GM19463 (cell line): ENCODE measurements around the gene INTS12.
"Not testable (repeated sequence)": the region's sequence is repeated elsewhere in the genome, so short reads cannot be mapped to it uniquely, and the experiment has no call there.

Experiments
- ATAC-seq: cut with Tn5 transposase; IDR thresholded peaks from one replicate; pipeline ENCODE4 v1.9.1; 2021; ENCODE audit warnings: mild to moderate bottlenecking, moderate library complexity; ENCODE audit not compliant: unreplicated experiment

INTS12 gene

GRCh38 chr4:105694812-105695211, 13.7 kb downstream of the INTS12 start:
- ATAC-seq, result not testable (repeated sequence)

DNA sequence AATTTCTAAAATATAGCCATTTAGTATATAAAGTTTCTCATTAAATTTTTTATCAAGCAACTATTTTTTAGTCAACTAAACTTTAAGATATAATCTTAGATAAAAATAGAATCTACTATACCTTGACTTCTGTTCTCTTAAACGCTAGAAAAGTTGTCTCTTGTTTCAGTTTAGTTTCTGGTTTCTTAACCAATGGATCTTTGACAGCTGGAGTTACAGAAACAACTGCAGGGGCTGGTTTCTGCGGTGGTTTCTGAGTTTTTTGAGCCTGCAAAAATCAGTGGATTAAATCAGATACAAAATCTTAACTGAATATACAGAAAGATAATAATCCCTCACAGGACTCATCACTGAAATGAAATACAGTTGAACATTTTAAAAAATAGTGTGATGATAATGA, 21.9 kb downstream of the INTS12 start:
- ATAC-seq, result no peak

DNA sequence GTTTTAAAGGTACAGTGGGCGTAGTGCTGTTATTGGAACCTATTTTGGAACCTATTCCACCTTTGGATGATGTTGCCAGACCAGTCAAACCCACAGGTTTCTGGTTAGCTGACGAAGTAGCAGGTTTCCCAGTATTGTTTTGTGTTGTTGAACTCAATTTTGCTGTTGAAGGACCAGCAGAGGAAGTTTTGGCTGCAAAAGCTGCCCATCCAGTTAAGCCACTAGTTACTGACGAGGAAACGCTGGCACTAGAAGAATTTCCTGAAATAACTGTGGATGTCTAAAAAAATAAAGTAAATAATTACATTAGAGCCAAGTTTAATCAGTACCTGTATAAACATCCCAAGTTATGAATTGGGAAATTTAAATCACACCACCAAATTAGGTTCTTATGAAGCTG, 25.5 kb downstream of the INTS12 start:
- ATAC-seq, result no peak

DNA sequence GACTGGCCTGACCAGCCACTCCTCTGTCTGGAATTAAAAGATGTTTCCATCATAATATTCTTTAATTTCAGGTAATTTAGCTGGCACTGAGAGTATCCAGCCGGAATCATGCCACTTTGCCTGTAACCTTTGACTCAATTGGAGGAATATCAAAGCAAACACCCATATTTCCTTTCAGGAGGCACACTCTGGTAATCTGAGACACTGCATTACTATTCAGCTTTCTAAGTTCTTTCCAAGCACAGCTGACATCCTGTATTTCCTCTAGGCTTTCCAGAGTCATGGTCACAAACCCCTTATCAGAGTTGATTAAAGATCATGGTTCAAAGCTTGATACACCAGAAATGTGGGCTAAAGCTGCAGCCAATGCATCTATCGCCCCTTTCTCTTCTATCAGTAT, 29.3 kb downstream of the INTS12 start:
- ATAC-seq, result no peak

GRCh38 chr4:105677709-105678108, 30.8 kb downstream of the INTS12 start:
- ATAC-seq, result no peak

DNA sequence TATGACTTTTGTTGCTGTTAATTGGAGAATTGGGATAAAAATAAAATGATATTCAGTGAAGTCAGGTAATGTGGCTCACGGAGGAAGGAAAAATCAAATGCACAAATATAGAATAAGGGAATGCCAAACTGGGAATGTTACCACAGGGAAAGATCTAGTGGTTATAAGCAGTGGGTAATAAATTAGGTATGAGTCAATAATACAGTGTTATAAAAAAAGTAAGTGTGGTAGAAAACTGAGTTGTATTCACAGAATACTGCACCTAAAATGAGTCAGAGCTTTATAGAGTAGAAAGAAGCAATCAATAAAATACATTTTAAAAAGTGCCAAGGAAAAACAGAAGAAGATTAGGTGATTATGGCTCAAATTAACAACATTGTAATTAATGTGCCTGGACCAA, 34.5 kb downstream of the INTS12 start:
- ATAC-seq, result no peak

GRCh38 chr4:105671301-105671700, 37.2 kb downstream of the INTS12 start:
- ATAC-seq, result no peak

GRCh38 chr4:105670684-105671083, 37.8 kb downstream of the INTS12 start:
- no peak for ATAC-seq

GRCh38 chr4:105666693-105667092, 41.8 kb downstream of the INTS12 start:
- no peak for ATAC-seq

DNA sequence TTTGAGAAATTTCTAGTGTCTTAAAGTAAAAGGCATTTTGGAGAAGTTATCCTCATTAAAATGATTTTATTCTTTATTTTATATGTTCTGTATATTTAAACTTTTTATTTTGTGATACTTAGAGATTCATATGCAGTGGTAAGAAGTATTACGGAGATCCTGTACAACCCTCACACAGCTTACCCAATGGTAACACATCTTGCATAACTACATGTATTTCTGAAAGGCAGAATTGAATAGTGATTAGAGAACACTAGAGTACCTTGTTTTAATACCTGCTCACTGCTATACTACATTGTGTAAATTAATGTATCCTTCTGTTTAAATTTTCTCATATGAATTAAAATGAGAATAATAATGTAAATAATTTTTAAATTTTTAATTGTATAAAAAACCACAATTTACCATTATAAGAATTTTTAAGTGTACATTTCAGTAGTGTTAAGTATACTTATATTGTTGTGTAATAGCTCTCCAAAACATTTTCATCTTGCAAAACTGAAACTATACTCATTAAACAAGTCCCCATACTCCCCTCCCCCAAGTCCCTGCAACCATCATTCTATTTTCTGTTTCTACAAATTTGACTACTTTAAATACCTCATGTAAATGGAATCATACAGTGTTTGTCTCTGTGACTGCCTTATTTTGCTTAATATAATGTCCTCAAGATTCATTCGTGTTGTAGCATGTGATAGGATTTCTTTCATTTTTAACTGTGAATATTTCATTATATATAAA, 45.4 kb downstream of the INTS12 start:
- ATAC-seq, result no peak

DNA sequence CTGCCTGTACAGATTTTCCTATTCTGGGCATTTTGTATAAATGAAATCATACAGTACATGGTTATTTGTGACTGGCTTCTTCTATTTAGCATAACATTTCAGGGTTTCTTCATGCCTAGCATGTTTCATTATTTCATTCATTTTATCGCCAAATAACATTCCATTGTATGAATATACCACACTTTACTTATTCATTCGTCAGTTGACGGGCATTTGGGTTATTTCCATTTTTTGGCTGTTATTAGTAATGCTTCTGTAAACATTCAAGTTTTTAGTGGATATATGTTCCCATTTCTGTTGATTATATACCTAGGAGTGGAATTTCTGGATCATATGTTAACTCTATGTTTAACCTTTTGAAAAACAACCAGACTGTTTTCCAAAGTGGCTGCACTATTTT, 47.5 kb downstream of the INTS12 start:
- no peak for ATAC-seq

GRCh38 chr4:105659190-105659589, 49.3 kb downstream of the INTS12 start:
- ATAC-seq, result no peak

- ATAC-seq, result no peak
Measured at GRCh38 chr4:105657117-105657765, 51.2 kb downstream of the INTS12 start.

GRCh38 chr4:105652286-105652888, 56.1 kb downstream of the INTS12 start:
- no peak for ATAC-seq

- no peak for ATAC-seq
Measured at GRCh38 chr4:105651884-105652283, 56.6 kb downstream of the INTS12 start.

DNA sequence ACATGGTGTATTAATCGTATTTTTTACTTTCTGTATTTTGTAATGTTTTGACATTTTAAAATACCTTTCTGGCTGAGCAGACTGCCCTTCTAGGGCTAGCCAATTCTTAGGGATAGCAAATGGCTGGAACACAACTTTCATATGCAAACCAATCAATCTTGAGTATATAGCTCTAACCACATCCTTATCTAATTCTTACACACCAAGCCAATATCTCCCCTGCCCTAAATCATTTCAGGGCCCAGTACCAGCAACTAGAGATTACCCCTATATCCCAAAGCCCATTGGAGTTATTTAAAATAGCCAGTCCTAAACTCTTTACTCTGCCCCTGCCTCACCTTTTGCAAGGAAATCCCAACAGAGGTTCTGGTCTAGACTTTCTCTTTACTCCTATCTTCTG, 58.3 kb downstream of the INTS12 start:
- ATAC-seq, result no peak

GRCh38 chr4:105645440-105645839, 63.0 kb downstream of the INTS12 start:
- ATAC-seq, result no peak

DNA sequence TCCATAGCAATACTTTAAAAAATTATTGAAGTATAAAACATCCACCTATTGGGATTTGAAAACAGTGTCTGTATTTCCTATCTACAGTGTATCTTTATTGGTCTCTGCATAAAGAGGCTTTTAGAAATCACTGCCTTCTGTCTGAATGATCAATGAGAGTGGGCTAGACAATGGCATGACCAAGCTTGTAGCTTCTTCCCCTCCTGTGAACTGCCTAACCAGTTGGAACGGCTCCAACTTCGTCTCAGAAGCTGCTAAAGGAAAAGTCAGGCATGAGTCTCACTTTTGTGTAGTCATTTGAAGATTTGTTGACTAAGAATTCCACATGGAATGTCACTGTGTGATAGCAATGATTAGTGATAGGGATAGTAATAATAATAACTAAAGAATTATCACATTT, 64.2 kb downstream of the INTS12 start:
- ATAC-seq, result no peak

DNA sequence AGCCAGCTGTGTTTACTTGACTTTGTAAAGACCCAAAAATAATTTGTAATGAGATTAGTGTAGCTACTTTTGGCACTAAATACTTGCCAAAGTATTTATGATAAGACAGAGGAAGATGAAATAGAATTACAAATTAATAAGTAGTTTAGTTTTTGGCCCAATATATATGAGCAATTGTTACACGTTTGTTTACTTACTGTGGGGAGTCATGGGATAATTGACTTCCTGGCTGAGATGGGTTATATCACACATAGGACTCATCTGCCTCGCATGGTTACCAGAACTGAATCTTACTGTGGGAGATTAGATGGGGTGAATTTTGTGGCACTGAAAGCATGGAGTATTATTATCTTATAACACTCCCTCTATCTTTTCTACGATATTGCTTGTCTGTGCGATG, 66.6 kb downstream of the INTS12 start:
- ATAC-seq, result no peak

DNA sequence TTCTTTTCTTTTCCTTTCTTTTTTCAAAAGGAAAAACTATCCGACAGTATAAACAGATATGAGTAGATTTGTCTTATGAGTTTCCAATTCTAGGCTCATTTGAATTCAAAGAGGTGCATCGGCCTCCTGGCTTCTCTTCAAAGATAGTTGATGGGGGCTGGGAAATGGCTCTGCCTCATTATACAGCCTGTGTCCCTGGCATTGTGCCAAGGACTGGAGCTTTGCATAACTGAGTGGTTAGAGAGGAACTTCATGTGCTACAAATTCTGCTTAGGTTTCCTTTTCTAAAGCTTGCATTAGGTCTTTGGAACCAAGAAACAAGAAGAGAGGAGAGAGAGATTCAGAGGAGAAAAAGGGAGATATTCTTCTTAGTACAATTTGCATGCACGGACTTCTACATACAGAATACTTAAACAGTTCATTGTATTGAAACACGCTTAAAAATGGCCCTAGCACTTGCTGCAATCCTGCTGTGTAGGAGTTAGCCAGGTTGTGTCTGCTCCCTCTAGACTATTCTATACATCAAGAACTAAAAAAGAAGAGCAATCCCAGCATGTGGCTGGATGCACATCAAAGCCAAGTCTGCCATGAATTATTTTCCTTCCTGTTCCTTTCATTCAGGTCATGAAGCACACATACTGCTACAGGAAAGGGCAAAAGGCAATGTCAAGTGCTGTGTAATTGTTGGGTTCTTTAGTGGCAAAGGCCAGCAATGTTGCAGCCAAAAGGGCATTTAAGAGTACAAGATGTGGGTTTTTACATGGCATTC, 70.9 kb downstream of the INTS12 start:
- ATAC-seq, result peak; percentile 86

DNA sequence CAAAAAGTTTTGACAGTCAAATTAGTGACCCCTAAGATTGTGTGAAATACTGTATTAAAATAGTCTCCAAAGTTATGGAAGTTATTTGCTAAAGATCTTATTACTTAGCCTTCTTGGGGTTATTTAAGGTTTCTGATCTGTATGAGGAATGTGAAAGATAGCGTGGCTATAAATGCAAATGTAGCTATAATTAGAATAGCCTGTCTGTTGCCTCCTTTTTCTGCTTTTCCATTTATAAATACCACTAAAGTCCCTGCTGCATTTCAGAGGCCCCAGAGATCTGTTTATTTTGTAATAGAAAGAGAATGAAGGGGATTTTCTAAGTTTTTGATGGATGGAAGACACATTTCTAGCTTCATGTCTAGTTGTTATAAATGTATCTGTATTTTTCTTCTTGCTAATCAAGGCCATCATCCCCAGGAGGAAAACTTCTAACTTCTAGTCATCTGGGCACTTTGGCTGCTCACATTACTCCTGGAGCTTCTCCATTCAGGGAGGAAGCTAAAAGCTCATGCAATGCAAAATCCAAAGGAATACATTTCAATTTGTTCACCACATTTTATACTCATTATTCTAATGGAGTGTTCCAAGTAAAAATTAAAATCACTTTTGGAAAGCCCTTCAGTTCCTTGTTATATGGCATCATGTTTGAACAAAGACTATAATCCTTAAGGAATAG, 73.9 kb downstream of the INTS12 start:
- no peak for ATAC-seq
